Stimulated activated CD4-positive, alpha-beta T cell treated with anti-CD3 and anti-CD28 coated beads, Interleukin-2, amount 100 ng/mL, for 24 hours (primary cell): Measurements from ENCODE around the gene SLC31A1.

Source experiments
- DNase-seq, 2 donors: peaks; one replicate each; pipeline ENCODE4 v3.0.0-alpha.2; 2020

The SLC31A1 gene

DNA sequence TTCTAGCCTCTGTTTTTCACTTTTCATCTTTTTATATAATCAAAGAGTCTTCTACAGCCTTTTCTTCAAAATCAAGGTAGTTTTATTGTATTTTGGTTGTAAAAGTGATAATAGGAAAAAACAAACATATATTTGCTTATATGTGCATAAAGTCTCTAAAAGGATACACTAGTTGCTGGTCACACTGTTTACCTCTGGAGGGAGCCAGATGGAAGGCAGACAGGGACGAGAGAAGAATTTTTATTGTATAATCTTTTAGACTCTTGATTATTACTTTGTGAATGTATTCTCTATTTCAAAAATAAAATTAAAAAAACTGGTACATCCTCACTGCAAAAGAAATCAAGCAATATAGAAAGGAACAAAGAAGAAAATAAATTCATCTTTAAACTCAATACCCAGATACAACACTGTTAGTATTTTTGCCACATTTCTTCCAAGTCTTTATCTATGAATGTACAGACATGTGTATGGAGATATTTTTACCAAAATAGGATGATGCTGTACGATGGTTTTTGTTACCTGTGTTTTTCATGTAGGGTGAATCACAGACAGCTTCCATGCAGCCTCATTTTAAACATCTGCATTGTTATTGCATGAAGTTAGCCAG, 88.0 kb downstream of the SLC31A1 start:
- DNase-seq: peak in 1 of 2 donors; percentile 7

DNA sequence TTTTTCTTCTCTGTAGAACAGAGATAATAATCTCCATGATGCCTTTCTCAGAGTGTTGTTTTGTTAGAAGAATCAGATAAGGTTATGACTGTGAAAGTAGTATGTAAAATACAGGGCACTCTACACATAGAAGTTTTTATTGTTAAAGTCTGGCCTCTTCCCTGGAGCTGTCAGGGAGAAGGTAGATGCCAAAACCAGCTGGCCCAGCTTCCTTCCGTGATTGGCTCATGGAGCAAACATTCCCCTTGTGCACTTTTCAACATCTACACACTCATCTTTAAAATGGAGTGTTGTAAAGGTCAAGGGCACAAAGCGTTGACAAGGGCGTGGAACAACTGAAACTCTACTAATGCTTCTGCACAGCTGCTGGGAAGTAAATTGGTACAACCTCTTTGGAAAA, 89.2 kb downstream of the SLC31A1 start:
- DNase-seq: no peak

DNA sequence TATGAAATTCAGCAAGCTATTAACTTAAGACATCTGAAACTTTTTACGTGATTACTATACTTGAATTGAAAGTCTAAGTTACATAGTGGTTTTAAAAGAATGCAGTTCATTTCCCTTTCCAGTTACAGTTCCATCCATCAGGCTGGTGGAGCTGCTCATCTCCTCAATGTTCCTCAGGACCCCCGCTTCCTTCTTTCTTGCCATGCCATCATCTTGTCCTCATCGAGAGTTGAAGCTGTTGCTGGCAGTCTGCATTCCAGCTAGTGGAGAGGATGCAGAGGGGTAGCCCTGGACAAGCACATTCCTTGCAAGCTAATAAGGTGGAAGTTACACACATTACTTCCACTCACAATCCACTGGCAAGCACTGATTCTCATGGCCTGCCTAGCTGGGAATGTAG, 90.6 kb downstream of the SLC31A1 start:
- no peak for DNase-seq

DNA sequence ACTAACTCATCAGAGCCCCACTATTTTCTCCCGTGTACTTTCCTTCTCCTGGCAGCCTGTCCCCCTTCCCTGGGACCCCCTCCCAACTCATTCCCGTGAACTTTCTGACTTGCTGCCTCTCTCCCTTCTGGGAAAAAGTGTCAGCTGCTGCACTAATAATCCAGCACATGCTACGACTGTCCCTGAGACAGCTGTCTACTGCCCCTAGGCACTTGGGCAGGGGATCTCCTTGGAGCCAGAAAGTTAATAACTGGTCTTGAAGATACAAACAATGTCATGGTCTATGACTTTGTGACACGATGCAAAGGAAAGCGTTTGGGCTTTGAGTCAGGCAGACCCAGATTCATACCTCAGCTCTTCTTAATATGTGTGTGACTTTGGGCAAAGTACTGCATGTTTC, 91.9 kb downstream of the SLC31A1 start:
- DNase-seq: no peak
